Common myeloid progenitor, CD34-positive (primary cell): Measurements from ENCODE around the gene RAB31.
"Not testable (repeated sequence)": the region's sequence is repeated elsewhere in the genome, so short reads cannot be mapped to it uniquely, and the experiment has no call there.

Experiments
- CTCF ChIA-PET: fragments of 350-600 bp; sonication (Branson Sonifier 250); formaldehyde crosslinking; loops from one replicate; lab custom pipeline; 2021; ENCODE audit warnings: antibody characterized with exemption; lab: Charles Lee
- POLR2A ChIA-PET: fragments of 350-600 bp; sonication (Branson Sonifier 250); formaldehyde crosslinking; loops from one replicate; lab custom pipeline; 2021; ENCODE audit warnings: antibody characterized with exemption; lab: Charles Lee
- DNase-seq, 3 donors: peaks; one replicate each; pipeline versions ENCODE4 v3.0.0 to v3.0.0-alpha.2; 2013
- H3K27ac ChIP-seq, 2 experiments: 1 replicate in 1 of 2; 2 replicates in 1 of 2; pipeline ENCODE4 v1.7.0; 2013; ENCODE audit warnings: inconsistent platforms in 2 of 2, low read length in 2 of 2, mild to moderate bottlenecking in 2 of 2, low read depth in 1 of 2, moderate library complexity in 1 of 2; ENCODE audit not compliant: severe bottlenecking in 2 of 2, insufficient read depth in 1 of 2, poor library complexity in 1 of 2
- H3K27me3 ChIP-seq, 5 experiments: replicated peaks in 2 of 5; 1 replicate in 3 of 5; 2 replicates in 2 of 5; pipeline versions ENCODE4 v1.6.1 to v1.7.0; 2013; ENCODE audit warnings: low read length in 4 of 5, mild to moderate bottlenecking in 2 of 5, moderate library complexity in 2 of 5, inconsistent platforms in 1 of 5; ENCODE audit not compliant: insufficient read depth in 5 of 5, control insufficient read depth in 4 of 5
- H3K36me3 ChIP-seq, 4 experiments: 1 replicate in 2 of 4; 2 replicates in 2 of 4; pipeline versions ENCODE4 v1.6.1 to v1.7.0; 2013; ENCODE audit warnings: low read length in 3 of 4, control low read depth in 1 of 4, mild to moderate bottlenecking in 1 of 4; ENCODE audit not compliant: control insufficient read depth in 4 of 4, insufficient read depth in 4 of 4
- H3K4me1 ChIP-seq, 4 experiments: 1 replicate in 3 of 4; 2 replicates in 1 of 4; pipeline versions ENCODE4 v1.6.1 to v1.7.1; 2013; ENCODE audit warnings: low read length in 3 of 4, mild to moderate bottlenecking in 3 of 4, control low read depth in 1 of 4, inconsistent platforms in 1 of 4, moderate library complexity in 1 of 4; ENCODE audit not compliant: control insufficient read depth in 4 of 4, insufficient read depth in 4 of 4; ENCODE audit errors: control extremely low read depth in 1 of 4
- H3K4me3 ChIP-seq, 7 experiments: 1 replicate in 4 of 7; 2 replicates in 3 of 7; pipeline versions ENCODE4 v1.5.1 to v1.7.0; 2013; ENCODE audit warnings: mild to moderate bottlenecking in 7 of 7, low read length in 6 of 7, moderate library complexity in 6 of 7, inconsistent platforms in 2 of 7, low read depth in 2 of 7, control low read depth in 1 of 7; ENCODE audit not compliant: insufficient read depth in 4 of 7, control insufficient read depth in 1 of 7; ENCODE audit errors: extremely low read depth in 1 of 7
- H3K9me3 ChIP-seq, 5 experiments: 1 replicate in 4 of 5; 2 replicates in 1 of 5; pipeline versions ENCODE4 v1.6.1 to v1.7.1; 2013; ENCODE audit warnings: low read length in 4 of 5, mild to moderate bottlenecking in 2 of 5, inconsistent platforms in 1 of 5, low read depth in 1 of 5, moderate library complexity in 1 of 5; ENCODE audit not compliant: control insufficient read depth in 4 of 5, insufficient read depth in 2 of 5; ENCODE audit errors: control extremely low read depth in 1 of 5
- WGBS: methylation state at CpG from one replicate; pipeline ENCODE4 v1.1.5; 2013; ENCODE audit not compliant: insufficient coverage; 5-methylcytosine and 5-hydroxymethylcytosine counted together

RAB31 gene

GRCh38 chr18:9901377-9901776 lies 193.3 kb downstream of the RAB31 start:
- no CpG with 5 or more reads among the region's 3 CpGs for WGBS
- no peaks in the 10 kb centered on the region for H3K36me3 ChIP-seq
- no peak overlapping the region for H3K27ac ChIP-seq
- ChIA-PET CTCF (no interaction called here), POLR2A (no interaction called here)
- no peaks in the 10 kb centered on the region for H3K9me3 ChIP-seq
- H3K4me3 ChIP-seq, result no peak overlapping the region
- H3K27me3 ChIP-seq, result no peaks in the 10 kb centered on the region
- peaks cover 0 to 17% (median 0%) of the 10 kb centered on the region in 4 experiments for H3K4me1 ChIP-seq
- DNase-seq, result no peak

- H3K9me3 ChIP-seq, H3K36me3 ChIP-seq, DNase-seq, H3K27ac ChIP-seq, H3K27me3 ChIP-seq, POLR2A ChIA-PET, H3K4me3 ChIP-seq, CTCF ChIA-PET: not testable (repeated sequence)
- WGBS, result 87% methylated on average over 8 of the region's 14 CpGs
- H3K4me1 ChIP-seq, result peaks cover 0 to 24% (median 0%) of the 10 kb centered on the region in 4 experiments
Measured at GRCh38 chr18:9902264-9902663, 194.2 kb downstream of the RAB31 start.

GRCh38 chr18:9902832-9903231 lies 194.7 kb downstream of the RAB31 start:
- no peak overlapping the region for H3K4me3 ChIP-seq
- CTCF ChIA-PET, result no interaction called here
- no peaks in the 10 kb centered on the region for H3K27me3 ChIP-seq
- POLR2A ChIA-PET, result no interaction called here
- no peaks in the 10 kb centered on the region for H3K9me3 ChIP-seq
- DNase-seq, result no peak
- no peak overlapping the region for H3K27ac ChIP-seq
- 91% methylated on average over 9 of the region's 10 CpGs for WGBS
- no peaks in the 10 kb centered on the region for H3K36me3 ChIP-seq
- H3K4me1 ChIP-seq, result peaks cover 0 to 24% (median 0%) of the 10 kb centered on the region in 4 experiments

- Histone ChIP-seq H3K27ac (no peak overlapping the region), H3K27me3 (no peaks in the 10 kb centered on the region), H3K4me1 (peaks cover 0 to 16% (median 0%) of the 10 kb centered on the region in 4 experiments), H3K4me3 (no peak overlapping the region), H3K9me3 (no peaks in the 10 kb centered on the region), H3K36me3 (no peaks in the 10 kb centered on the region)
- ChIA-PET CTCF (no interaction called here), POLR2A (no interaction called here)
- 98% methylated on average over 5 of the region's 5 CpGs for WGBS
- no peak for DNase-seq
Measured at GRCh38 chr18:9905401-9905922, 197.4 kb downstream of the RAB31 start.

- no peaks in the 10 kb centered on the region for H3K9me3 ChIP-seq
- DNase-seq, result peak in 2 of 3 donors; percentile 39 to 51
- no peak overlapping the region for H3K27ac ChIP-seq
- H3K4me1 ChIP-seq, result peaks cover 0 to 16% (median 0%) of the 10 kb centered on the region in 4 experiments
- POLR2A ChIA-PET, result interaction anchor here (0.6 kb wide), 1 partner anchor 9 kb away, joined by 6 read pairs; no protein-coding TSS in a partner anchor
- H3K4me3 ChIP-seq, result no peak overlapping the region
- WGBS, result 83% methylated on average over 2 of the region's 3 CpGs
- CTCF ChIA-PET, result interaction anchor here (1.0 to 1.1 kb wide), 2 partner anchors 56 to 168 kb away, joined by 3 read pairs; no protein-coding TSS in a partner anchor
- H3K27me3 ChIP-seq, result no peaks in the 10 kb centered on the region
- no peaks in the 10 kb centered on the region for H3K36me3 ChIP-seq
Measured at GRCh38 chr18:9906481-9906880, 198.4 kb downstream of the RAB31 start.

- 100% methylated on average over 3 of the region's 4 CpGs for WGBS
- DNase-seq, result no peak
- POLR2A ChIA-PET, result interaction anchor here (0.6 kb wide), 2 partner anchors 64 to 850 kb away, joined by 3 read pairs; no protein-coding TSS in a partner anchor
Measured at GRCh38 chr18:9907867-9908266, 199.8 kb downstream of the RAB31 start.

GRCh38 chr18:9910071-9910470 lies 202.0 kb downstream of the RAB31 start:
- H3K27me3 ChIP-seq, result no peaks in the 10 kb centered on the region
- no peak for DNase-seq
- peaks cover 4 to 20% (median 5%) of the 10 kb centered on the region in 4 experiments for H3K4me1 ChIP-seq
- ChIA-PET CTCF (no interaction called here), POLR2A (no interaction called here)
- H3K36me3 ChIP-seq, result no peaks in the 10 kb centered on the region
- H3K9me3 ChIP-seq, result no peaks in the 10 kb centered on the region
- H3K4me3 ChIP-seq, result no peak overlapping the region
- no peak overlapping the region for H3K27ac ChIP-seq

More at GRCh38 chr18:9907867-9908266, 199.8 kb downstream of the RAB31 start:
- Histone ChIP-seq H3K27ac (no peak overlapping the region), H3K4me3 (no peak overlapping the region), H3K27me3 (no peaks in the 10 kb centered on the region), H3K9me3 (no peaks in the 10 kb centered on the region), H3K4me1 (peaks cover 0 to 16% (median under 1%) of the 10 kb centered on the region in 4 experiments), H3K36me3 (no peaks in the 10 kb centered on the region)
- CTCF ChIA-PET, result interaction anchor here (0.6 kb wide), 1 partner anchor 17 kb away, joined by 3 read pairs; no protein-coding TSS in a partner anchor
